Lower leg skin (tissue), 4 donors: ENCODE data around the gene MB21D2. TPM values are rescaled to one million over a fixed set of nuclear protein-coding genes. Genes with fewer than 3 reads are reported as not detected.

Experiments
- DNase-seq, 2 donors: peaks; one replicate each; pipeline ENCODE4 v3.0.0-alpha.2; 2019; ENCODE audit warnings: low spot score in 2 of 2
- H3K4me3 ChIP-seq: fragments of 200-600 bp; sonication (generic); 2 replicates; pipeline ENCODE4 v1.5.1; 2017; ENCODE audit warnings: mild to moderate bottlenecking, low read depth; ENCODE audit not compliant: poor library complexity, severe bottlenecking
- POLR2A ChIP-seq, 2 donors: fragments of 450-650 bp; IDR thresholded peaks; one replicate each; pipeline ENCODE4 v1.6.1; 2016 to 2017; ENCODE audit warnings: antibody characterized with exemption in 2 of 2, mild to moderate bottlenecking in 1 of 2, moderate library complexity in 1 of 2
- WGBS, 2 donors: methylation state at CpG; one replicate each; pipeline ENCODE4 v1.1.5; 2018; 5-methylcytosine and 5-hydroxymethylcytosine counted together
- intact Hi-C: fragments of 100-400 bp; cut with DNase I; formaldehyde crosslinking; loops from one replicate; pipeline ENCODE4 v1.15.0; 2023; ENCODE audit warnings: low total_unique reads
- total RNA-seq, 4 donors: library from RNA; depleted of rRNA; stranded (reverse); fragments of >200 nt; gene quantifications; one replicate each; pipeline ENCODE4 v1.1.0, GENCODE V29; 2016
- TF ChIP-seq, protein P1 (sequence below), 3 donors: fragments of 450-650 bp; IDR thresholded peaks; one replicate each; pipeline ENCODE4 v1.5.1; 2016; ENCODE audit warnings: antibody characterized with exemption in 3 of 3, mild to moderate bottlenecking in 3 of 3, moderate library complexity in 2 of 3

The MB21D2 gene
- total RNA-seq, 4 donors from 2014 or later = 7.9 to 11.8 (median 8.6) TPM

- 78 to 83% methylated on average over 10 of the region's 10 CpGs for WGBS, 2 donors
- no peak overlapping the region for H3K4me3 ChIP-seq
- no peak for DNase-seq
- intact Hi-C loops = no loop called here
- TF ChIP-seq, protein P1, sequence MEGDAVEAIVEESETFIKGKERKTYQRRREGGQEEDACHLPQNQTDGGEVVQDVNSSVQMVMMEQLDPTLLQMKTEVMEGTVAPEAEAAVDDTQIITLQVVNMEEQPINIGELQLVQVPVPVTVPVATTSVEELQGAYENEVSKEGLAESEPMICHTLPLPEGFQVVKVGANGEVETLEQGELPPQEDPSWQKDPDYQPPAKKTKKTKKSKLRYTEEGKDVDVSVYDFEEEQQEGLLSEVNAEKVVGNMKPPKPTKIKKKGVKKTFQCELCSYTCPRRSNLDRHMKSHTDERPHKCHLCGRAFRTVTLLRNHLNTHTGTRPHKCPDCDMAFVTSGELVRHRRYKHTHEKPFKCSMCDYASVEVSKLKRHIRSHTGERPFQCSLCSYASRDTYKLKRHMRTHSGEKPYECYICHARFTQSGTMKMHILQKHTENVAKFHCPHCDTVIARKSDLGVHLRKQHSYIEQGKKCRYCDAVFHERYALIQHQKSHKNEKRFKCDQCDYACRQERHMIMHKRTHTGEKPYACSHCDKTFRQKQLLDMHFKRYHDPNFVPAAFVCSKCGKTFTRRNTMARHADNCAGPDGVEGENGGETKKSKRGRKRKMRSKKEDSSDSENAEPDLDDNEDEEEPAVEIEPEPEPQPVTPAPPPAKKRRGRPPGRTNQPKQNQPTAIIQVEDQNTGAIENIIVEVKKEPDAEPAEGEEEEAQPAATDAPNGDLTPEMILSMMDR (IDR thresholded peaks at IDR 0.05) = no peak
- no peak for TF ChIP-seq POLR2A (IDR thresholded peaks at IDR 0.05)
Observed at GRCh38 chr3:192840143-192840836, 77.4 kb downstream of the MB21D2 start.

- 76 to 80% methylated on average over 7 of the region's 7 CpGs for WGBS, 2 donors
- TF ChIP-seq, protein P1 (IDR thresholded peaks at IDR 0.05) = no peak
- no peak for TF ChIP-seq POLR2A (IDR thresholded peaks at IDR 0.05)
- intact Hi-C loops = no loop called here
Observed at GRCh38 chr3:192835818-192836815, 81.5 kb downstream of the MB21D2 start.

DNA sequence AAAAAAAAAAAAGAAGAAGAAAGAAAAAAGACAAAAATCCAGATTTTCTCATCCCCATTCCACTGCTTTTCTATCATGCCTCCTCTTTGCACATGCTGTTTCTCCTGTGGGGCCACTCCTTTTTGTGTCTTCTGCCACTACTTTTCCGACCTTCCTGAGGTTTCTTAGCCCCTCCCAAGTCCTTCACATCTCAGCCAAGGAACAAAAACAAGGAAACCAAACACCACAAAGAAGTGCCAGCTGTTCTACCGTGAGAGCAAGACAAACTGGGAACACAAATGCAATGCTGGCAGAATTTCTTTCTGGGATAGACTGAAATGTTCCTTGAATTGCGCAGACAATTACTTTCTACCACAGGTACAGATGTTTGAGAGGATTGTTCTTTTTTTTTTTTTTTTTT, 83.2 kb downstream of the MB21D2 start:
- H3K4me3 ChIP-seq = no peak overlapping the region
- intact Hi-C loops = no loop called here
- no peak for TF ChIP-seq POLR2A (IDR thresholded peaks at IDR 0.05)
- TF ChIP-seq, protein P1 (IDR thresholded peaks at IDR 0.05) = no peak
- DNase-seq = no peak
- 48 to 51% methylated on average over 3 of the region's 3 CpGs for WGBS, 2 donors

More at GRCh38 chr3:192835818-192836815, 81.5 kb downstream of the MB21D2 start:
- no peak overlapping the region for H3K4me3 ChIP-seq
- DNase-seq = no peak

- 45 to 56% methylated on average over 9 of the region's 9 CpGs for WGBS, 2 donors
- no peak overlapping the region for H3K4me3 ChIP-seq
- intact Hi-C loops = no loop called here
- no peak for DNase-seq
- TF ChIP-seq POLR2A (IDR thresholded peaks at IDR 0.05) = no peak
- TF ChIP-seq, protein P1 (IDR thresholded peaks at IDR 0.05) = no peak
Observed at GRCh38 chr3:192833177-192833890, 84.3 kb downstream of the MB21D2 start.

DNA sequence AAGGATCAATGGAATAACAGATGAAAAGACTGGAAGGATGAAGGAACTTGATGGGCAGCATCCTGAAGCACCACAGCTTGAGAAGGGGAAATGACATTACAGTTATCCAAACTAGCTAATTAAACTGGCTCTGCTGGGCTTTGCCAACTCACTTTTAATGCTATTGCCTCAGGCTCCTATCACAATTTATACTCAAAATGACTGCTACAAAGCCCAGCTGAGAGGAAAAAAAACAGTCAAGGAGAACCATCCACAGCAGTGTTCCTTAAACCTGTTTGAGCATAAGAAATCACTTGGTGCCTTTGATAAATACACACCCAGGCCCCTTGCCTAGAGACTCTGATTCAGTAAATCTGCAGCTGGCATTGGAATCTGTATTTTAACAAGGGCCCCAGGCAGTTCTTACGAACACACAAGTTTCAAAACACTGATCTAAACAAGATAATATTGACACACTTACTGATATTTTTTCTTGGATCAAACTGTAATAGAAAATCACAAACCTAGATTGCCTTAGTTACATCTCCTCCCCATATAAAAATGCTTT, 85.8 kb downstream of the MB21D2 start:
- TF ChIP-seq, protein P1 (IDR thresholded peaks at IDR 0.05) = no peak
- TF ChIP-seq POLR2A (IDR thresholded peaks at IDR 0.05) = no peak
- no peak for DNase-seq
- intact Hi-C loops = no loop called here
- no peak overlapping the region for H3K4me3 ChIP-seq
- WGBS, 2 donors = 45 to 51% methylated on average over 1 of the region's 1 CpG
